ENCODE results near the gene SLC41A3.

SLC41A3 gene

GRCh38 chr3:126119976-126120375 is 36.1 kb upstream of the SLC41A3 start:
- no peak for DNase-seq (ENCODE audit: low read depth in 2 of 2)

GRCh38 chr3:126119008-126119675 is 35.2 kb upstream of the SLC41A3 start:
- no peak for DNase-seq (ENCODE audit: low read depth in 2 of 2)

DNA sequence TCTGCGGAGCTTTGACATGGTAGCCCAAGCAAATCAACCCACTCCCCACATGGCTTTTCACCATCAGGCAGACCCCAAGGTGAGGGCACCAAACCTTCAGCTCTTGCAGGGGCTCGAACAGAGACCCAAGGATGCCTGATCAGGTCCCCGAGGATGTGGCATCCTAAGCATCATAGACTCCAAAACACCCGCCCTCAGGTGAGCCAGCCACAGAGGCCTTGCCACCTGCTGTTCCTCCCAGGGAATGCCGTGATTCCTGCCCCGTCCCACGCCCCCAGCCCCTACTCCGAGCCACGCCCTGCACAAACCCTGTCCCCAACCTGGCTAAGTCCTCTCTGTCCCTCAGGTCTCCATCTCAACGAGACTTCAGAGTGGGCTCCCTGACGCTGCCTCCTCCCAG is 34.7 kb upstream of the SLC41A3 start:
- no peak for DNase-seq (ENCODE audit: low read depth in 2 of 2)

GRCh38 chr3:126117786-126118185 is 33.9 kb upstream of the SLC41A3 start:
- no peak for DNase-seq (ENCODE audit: low read depth in 2 of 2)

- DNase-seq (ENCODE audit: low read depth in 2 of 2), result no peak
Observed at GRCh38 chr3:126117212-126117611, 33.3 kb upstream of the SLC41A3 start.

GRCh38 chr3:126116526-126116925 is 32.6 kb upstream of the SLC41A3 start:
- no peak for DNase-seq (ENCODE audit: low read depth in 2 of 2)

GRCh38 chr3:126114443-126115386 is 30.8 kb upstream of the SLC41A3 start:
- DNase-seq (ENCODE audit: low read depth in 2 of 2), result no peak

DNA sequence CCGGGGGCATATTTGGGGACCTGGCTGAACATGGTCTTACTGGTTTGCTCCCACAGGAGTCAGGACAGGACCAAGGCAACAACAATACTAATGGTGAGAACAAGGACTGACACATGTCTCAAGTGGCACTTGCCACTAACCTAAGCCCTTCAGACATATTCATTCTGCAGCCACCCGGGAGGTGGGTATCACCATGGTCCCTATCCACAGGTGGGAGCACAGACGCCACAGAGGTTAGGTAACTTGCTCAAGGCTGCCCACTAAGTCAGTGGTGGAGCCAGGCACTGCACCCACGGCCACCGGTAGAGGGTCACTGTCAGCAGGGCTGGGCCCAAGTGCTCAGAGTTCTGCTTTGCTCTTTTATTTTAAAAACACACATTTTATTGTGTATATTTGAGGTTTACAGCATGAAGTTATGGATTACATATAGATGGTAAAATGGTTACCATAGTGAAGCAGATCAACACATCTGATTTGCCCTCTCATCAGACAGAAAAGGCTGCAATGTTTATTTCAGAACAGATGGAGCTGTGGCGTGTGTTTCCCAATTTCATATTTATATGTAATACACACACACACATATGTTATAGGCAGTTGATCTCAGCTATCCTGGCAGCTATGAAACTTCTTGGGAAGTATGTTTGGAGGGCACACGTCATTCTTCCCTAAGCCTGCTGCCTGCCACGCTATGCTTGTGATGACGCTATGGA is 30.0 kb upstream of the SLC41A3 start:
- DNase-seq (ENCODE audit: low read depth in 2 of 2), result no peak

DNA sequence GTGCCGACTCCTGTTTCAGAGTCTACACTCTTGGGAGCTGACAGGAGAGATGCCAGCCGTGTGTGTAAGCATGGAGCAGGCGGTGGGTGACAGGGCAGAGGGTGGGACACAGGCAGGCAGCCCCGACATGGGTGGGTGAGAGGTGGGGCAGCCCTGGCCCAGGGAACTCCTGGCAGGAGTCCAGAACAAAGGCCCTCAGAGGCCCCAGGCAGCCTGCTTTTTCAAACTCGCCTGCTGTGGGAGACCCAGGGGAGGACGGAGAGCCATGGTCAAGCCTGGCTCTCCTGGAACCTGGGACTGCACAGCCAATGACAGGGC is 29.3 kb upstream of the SLC41A3 start:
- DNase-seq (ENCODE audit: low read depth in 2 of 2), result no peak

DNA sequence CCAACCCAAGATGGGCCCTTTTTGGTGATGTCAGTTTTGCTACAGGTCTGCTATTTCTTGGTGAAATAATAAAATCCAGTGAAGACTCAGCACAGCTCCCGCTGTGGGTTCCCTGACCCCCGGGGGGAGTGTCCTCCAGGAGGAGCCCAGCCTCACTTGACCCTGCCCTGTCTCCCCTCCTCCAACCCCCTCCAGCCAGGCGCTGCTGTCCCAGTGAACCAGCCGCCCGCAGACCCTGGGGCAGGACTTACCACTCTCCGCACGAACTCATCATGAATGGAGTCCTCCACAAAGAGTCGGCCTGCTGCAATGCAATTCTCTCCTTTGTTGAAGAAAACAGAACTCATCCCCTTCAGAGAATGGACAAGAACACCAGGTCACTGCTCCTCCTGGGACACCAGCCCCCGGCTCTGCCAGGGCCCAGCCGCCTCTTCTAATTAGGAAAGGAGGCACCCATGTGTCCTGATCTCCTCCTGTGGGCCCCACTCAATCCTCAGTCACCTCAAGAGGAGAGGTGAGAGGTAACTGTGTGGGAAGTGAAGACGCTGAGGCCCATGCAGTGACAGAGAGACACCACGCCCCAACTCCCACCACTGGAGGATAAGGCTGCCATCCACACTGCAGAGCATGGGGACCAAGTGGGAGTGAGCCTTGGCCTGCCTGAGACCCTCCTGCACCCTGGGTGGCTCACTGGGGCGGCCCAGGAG is 28.8 kb upstream of the SLC41A3 start:
- no peak for DNase-seq (ENCODE audit: low read depth in 2 of 2)

GRCh38 chr3:126111566-126112475 is 27.9 kb upstream of the SLC41A3 start:
- no peak for DNase-seq (ENCODE audit: low read depth in 2 of 2)

DNA sequence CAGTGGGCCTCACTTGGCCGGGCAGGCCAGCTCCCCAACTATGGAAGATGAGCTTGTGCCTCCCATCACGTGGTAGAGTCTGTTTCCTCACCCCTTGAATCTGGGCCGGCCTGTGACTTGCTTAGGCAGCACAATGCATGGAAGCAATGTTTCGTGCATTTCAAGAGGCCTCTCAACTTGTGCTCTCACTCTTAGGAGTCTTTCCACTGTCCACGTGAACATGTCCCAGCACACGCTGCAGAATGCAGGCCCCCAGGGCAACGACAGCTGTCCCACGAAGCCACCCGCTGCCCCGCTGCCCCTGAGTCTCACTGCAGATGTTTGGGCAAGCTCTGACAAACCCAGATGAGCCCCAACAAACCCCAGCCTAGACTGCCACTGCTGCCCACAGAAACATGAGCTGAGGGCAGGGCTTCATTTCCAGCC is 27.2 kb upstream of the SLC41A3 start:
- DNase-seq (ENCODE audit: low read depth in 2 of 2), result no peak

- DNase-seq (ENCODE audit: low read depth in 2 of 2), result no peak
Observed at GRCh38 chr3:126110431-126111125, 26.7 kb upstream of the SLC41A3 start.

DNA sequence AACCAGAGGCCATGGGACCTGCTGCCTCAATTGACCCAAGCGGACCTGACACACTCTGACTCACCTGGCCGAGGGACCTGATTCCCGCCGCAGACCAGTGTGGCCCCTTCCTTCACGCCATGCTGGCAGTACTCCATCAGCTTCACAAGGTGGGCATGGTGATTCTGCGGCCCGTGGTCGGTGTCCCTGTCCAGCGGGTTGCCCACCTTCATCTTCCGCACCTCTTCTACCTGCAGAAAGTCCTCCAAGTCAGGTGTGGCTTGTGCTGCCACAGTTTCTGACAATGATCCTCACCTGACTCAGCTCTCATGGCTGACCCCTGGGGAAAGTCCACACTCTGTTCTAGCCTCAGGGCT is 25.9 kb upstream of the SLC41A3 start:
- DNase-seq (ENCODE audit: low read depth in 2 of 2), result no peak

GRCh38 chr3:126109146-126109879 is 25.4 kb upstream of the SLC41A3 start:
- no peak for DNase-seq (ENCODE audit: low read depth in 2 of 2)

- DNase-seq (ENCODE audit: low read depth in 2 of 2), result no peak
Observed at GRCh38 chr3:126108676-126109050, 24.7 kb upstream of the SLC41A3 start.

DNA sequence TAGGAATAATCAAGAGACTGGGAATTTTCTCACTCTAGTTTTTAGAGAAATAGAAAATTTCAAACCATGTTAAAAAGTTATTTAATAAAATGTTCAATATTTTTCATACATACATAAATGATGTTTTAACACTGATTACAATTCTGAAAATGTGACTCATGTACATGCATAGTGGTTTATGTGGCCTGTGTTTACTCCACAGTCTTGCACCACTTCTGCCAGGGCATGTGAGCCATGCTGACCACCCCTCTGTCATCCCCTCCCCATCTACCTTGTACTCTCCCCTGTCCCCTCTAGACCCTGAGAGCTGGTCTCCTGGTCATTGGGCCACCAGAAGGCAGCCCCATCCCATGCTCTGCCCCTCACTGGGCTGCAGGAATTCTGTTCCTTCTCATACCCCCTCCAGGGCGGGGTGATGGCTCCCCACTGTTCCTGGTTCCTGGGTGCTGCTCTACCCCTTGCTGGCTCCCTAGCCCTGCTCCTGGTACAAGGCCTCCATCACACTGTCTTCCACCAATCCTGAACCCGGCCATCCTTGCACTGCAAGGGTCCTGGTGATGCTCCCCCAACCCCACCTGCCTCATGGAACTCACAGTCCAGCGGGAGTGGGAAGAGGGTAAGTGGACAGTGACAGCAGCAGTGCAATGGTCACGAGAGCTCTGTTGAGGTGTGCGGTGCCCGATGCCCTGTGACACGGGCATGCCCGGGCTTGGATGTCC is 24.2 kb upstream of the SLC41A3 start:
- DNase-seq (ENCODE audit: low read depth in 2 of 2), result no peak

DNA sequence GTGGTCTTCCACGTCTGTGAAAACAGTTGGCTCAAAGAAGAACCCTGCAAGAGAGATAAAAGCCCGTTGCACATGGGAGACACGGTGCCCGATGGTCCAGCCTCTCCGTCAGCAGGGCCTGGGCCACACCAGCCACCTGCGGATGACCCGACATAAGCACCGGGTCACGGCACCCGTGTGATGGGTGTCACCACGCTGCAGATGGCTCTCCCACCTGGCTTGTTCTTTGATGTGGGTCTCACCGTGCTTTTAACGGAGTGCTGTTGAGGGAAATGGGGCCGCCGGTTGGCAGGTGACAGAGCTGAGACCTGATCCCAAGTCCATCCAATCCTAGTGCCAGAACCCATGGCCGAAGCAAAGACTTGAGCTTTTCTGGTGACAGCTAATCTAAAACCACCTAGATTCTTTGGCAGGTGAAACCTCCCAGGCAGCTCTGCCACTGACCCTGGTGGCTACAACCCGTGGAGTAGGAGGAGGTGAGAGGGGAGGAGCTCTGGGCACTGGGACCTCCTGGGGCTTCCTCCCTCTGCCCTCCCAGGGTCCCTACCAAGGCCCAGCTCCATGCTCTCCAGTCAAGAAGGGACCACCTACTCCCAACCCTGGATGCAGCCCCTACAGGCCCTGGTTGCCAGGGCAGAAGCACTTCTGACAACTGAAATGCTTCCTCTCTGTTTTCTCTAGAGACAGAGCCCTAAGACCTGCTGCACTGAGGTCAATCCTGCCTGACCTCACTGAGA is 23.4 kb upstream of the SLC41A3 start:
- no peak for DNase-seq (ENCODE audit: low read depth in 2 of 2)
